Calu3 (cell line): ENCODE data around the gene ATG7. TPM values are rescaled to one million over a fixed set of nuclear protein-coding genes. Genes with fewer than 3 reads are reported as not detected.

Source experiments
- BruUV-seq: library from RNA; stranded (reverse); fragments of 400-500 nt; replicated peaks from 2 replicates; lab custom pipeline; 2021; lab: Mats Ljungman, UMichigan
- CTCF ChIA-PET: fragments of 300-600 bp; sonication (Branson Sonifier 250); formaldehyde crosslinking; loops from one replicate; lab custom pipeline; 2022; ENCODE audit warnings: antibody characterized with exemption; lab: Charles Lee
- DNase-seq: peaks from one replicate; pipeline ENCODE4 v3.0.0; 2022
- H3K27ac Mint-ChIP-seq: one replicate; pipeline ENCODE4 v1.8.0; 2022; ENCODE audit warnings: mixed read lengths; ENCODE audit not compliant: unreplicated experiment
- H3K27me3 Mint-ChIP-seq: one replicate; pipeline ENCODE4 v1.8.0; 2022; ENCODE audit warnings: mixed read lengths; ENCODE audit not compliant: unreplicated experiment
- H3K36me3 Mint-ChIP-seq: one replicate; pipeline ENCODE4 v1.8.0; 2022; ENCODE audit warnings: mild to moderate bottlenecking, moderate library complexity, mixed read lengths; ENCODE audit not compliant: insufficient read depth, unreplicated experiment
- H3K4me1 Mint-ChIP-seq: one replicate; pipeline ENCODE4 v1.8.0; 2022; ENCODE audit warnings: mild to moderate bottlenecking, low read depth, mixed read lengths; ENCODE audit not compliant: unreplicated experiment
- H3K4me3 Mint-ChIP-seq: one replicate; pipeline ENCODE4 v1.8.0; 2022; ENCODE audit warnings: mild to moderate bottlenecking, low read depth, moderate library complexity, mixed read lengths; ENCODE audit not compliant: unreplicated experiment
- H3K9me3 Mint-ChIP-seq: one replicate; pipeline ENCODE4 v1.8.0; 2022; ENCODE audit warnings: low read depth, mixed read lengths; ENCODE audit not compliant: unreplicated experiment
- intact Hi-C: fragments of 100-400 bp; cut with micrococcal nuclease; formaldehyde crosslinking; loops from one replicate; pipeline ENCODE4 v1.10.0; 2022; ENCODE audit not compliant: unreplicated experiment
- total RNA-seq: library from RNA; stranded (reverse); gene quantifications from 2 replicates; pipeline ENCODE4 v1.2.3, GENCODE V29; 2022
- TF ChIP-seq, protein P1 (sequence below): fragments of 200-600 bp; IDR thresholded peaks from one replicate; pipeline ENCODE4 v1.8.0; 2022; ENCODE audit warnings: antibody characterized with exemption; ENCODE audit not compliant: unreplicated experiment

Gene ATG7
- total RNA-seq, 1 experiment from 2014 or later = 37.3 TPM

DNA sequence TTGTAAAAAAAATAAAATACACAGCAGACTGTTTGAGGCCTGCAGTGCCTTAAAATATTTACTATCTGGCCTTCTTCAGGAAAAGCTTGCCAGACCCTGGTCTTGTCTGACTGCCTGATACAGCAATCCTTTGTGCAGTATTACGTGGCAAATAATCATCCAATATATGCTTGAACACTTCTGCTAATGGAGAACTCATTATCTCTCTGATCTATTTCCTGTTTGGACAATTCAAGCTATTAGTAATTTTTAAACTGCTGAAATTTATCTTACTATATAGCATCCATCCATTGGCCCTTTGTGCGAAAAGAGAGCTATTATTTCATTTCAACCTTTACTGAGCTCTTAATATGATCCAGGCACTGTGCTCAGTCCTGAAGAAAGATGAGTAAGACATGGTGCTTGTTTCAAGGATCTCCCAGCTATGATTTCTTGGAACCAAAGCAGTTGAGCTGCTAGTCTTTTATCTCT lies 15.9 kb downstream of the ATG7 start:
- no peak overlapping the region for H3K4me3 Mint-ChIP-seq
- CTCF ChIA-PET = interaction anchor here (0.9 to 2.4 kb wide), 5 partner anchors 9 to 52 kb away, joined by 3 to 8 read pairs (median 3); partner anchors contain the start of gene ATG7
- peaks cover 53% of the 10 kb centered on the region for H3K4me1 Mint-ChIP-seq
- intact Hi-C loops = loop anchor here (2.0 kb wide), 1 partner anchor 51 kb away; no protein-coding TSS in a partner anchor
- H3K9me3 Mint-ChIP-seq = no peaks in the 10 kb centered on the region
- H3K27me3 Mint-ChIP-seq = no peaks in the 10 kb centered on the region
- no peak for DNase-seq
- TF ChIP-seq, protein P1, sequence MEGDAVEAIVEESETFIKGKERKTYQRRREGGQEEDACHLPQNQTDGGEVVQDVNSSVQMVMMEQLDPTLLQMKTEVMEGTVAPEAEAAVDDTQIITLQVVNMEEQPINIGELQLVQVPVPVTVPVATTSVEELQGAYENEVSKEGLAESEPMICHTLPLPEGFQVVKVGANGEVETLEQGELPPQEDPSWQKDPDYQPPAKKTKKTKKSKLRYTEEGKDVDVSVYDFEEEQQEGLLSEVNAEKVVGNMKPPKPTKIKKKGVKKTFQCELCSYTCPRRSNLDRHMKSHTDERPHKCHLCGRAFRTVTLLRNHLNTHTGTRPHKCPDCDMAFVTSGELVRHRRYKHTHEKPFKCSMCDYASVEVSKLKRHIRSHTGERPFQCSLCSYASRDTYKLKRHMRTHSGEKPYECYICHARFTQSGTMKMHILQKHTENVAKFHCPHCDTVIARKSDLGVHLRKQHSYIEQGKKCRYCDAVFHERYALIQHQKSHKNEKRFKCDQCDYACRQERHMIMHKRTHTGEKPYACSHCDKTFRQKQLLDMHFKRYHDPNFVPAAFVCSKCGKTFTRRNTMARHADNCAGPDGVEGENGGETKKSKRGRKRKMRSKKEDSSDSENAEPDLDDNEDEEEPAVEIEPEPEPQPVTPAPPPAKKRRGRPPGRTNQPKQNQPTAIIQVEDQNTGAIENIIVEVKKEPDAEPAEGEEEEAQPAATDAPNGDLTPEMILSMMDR = no peak
- BruUV-seq = no TSS peak
- peak overlapping the region; percentile 75 for H3K27ac Mint-ChIP-seq
- H3K36me3 Mint-ChIP-seq = peaks cover 12% of the 10 kb centered on the region

DNA sequence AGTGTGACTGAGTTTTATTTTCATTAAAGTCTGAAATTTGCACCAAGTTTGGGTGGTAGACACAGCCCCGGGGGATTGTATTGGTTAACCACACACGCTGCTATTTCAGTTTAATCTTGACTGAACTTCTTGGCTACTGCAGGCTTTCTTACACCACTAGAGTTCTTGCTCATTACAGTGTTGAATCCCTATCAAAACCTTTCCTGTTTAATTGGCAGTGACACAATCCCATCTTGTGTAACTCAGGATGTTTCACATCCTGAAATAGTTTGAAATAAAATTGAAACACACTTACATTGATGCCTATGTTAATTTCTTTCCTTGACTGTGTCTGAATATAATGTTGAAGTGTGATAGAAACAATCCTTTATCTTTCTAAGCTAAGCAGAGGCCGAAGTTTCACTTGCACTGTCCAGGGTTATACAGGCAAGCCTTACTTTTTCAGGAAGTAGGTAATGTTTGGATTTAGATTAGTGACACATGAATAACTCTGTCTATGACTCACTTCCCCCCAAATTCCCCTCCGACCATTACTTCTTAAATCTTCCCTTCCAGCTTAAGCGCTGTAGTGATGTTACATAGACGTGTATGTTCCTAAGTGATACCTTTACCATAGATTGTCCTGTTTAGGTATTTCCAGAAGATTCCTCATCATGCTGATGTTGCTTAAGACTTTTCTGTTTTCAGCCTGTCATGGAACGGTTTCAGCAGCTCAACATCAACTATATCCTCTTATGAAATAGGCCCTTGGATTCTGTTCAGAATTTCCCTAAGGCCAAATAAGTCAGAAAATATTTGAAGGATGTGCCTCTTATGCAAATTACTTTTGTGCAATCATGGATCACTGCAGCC lies 16.8 kb downstream of the ATG7 start:
- peak overlapping the region; percentile 75 for H3K27ac Mint-ChIP-seq
- H3K27me3 Mint-ChIP-seq = no peaks in the 10 kb centered on the region
- peaks cover 53% of the 10 kb centered on the region for H3K4me1 Mint-ChIP-seq
- CTCF ChIA-PET = interaction anchor here (0.6 to 2.4 kb wide), 5 partner anchors 17 to 116 kb away, joined by 3 to 8 read pairs (median 4); partner anchors contain the start of gene ATG7
- DNase-seq = peak; percentile 9
- TSS peak; percentile 96 for BruUV-seq
- H3K9me3 Mint-ChIP-seq = no peaks in the 10 kb centered on the region
- peak overlapping the region; percentile 8 for H3K4me3 Mint-ChIP-seq
- intact Hi-C loops = loop anchor here (2.0 kb wide), 1 partner anchor 52 kb away; no protein-coding TSS in a partner anchor
- peaks cover 12% of the 10 kb centered on the region for H3K36me3 Mint-ChIP-seq
- TF ChIP-seq, protein P1 = no peak

DNA sequence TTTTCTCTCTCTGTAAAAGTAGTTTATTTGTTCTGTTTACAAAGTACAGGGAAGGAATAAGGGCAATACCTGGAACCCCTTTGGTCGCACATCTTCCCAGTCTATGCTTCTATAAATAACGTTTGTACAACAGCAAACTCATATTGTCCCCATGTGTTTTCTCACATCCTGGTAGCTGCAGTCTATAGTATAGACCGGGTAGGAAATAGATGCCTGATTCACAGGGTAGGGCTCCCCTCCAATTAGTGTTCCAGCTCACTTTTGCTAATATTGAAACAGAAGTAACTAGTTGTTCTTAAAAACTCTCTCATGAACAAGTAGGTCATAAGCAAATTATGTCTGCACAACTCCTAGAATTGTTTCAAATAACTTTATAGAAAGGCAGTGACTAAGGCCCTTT lies 17.7 kb downstream of the ATG7 start:
- TF ChIP-seq, protein P1 = no peak
- peaks cover 53% of the 10 kb centered on the region for H3K4me1 Mint-ChIP-seq
- H3K9me3 Mint-ChIP-seq = no peaks in the 10 kb centered on the region
- DNase-seq = no peak
- CTCF ChIA-PET = interaction anchor here (1.5 to 1.6 kb wide), 2 partner anchors 18 to 42 kb away, joined by 3 to 8 read pairs; partner anchors contain the start of gene ATG7
- no peak overlapping the region for H3K4me3 Mint-ChIP-seq
- intact Hi-C loops = loop anchor here (2.0 kb wide), 1 partner anchor 53 kb away; no protein-coding TSS in a partner anchor
- BruUV-seq = no TSS peak
- peak overlapping the region; percentile 75 for H3K27ac Mint-ChIP-seq
- no peaks in the 10 kb centered on the region for H3K27me3 Mint-ChIP-seq
- peaks cover 12% of the 10 kb centered on the region for H3K36me3 Mint-ChIP-seq

DNA sequence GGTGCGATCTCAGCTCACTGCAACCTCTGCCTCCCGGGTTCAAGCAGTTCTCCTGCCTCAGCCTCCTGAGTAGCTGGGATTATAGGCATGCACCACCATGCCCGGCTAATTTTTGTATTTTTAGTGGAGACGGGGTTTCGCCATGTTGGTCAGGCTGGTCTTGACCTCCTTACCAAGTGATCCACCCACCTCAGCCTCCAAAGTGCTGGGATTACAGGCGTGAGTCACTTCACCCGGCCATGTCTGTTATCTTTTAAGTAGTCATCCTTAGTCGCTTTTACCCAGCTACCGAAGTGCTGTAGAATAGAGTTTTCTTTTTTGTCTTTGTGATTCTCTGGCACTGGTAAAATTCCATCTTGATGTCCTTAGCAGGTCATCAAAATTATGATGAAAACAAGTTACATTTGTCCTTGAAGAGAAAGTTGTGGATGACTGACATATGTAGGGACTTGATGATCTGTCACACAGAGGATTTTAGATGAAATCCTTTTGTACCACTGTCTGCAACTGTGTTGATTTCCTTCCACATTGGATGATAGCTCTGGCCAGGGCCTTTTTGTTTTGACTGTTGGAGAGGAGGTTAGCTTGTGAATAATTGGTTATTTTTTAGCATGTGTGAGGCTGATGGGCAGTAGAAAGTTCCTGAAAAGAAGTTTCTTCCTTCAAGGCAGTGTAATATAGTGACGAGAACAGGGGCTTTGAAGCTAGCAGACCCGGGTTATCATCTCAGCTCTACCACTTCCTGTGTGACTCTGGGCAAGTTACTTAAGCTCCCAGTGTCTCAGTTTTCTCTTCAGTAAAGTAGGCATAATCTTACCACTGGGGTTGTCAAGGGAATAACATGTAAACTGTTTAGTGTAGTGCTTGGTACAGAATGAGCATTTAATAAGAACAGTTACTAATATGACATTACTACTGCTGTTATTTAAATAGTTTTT lies 18.8 kb downstream of the ATG7 start:
- TF ChIP-seq, protein P1 = no peak
- CTCF ChIA-PET = no interaction called here
- no peak for DNase-seq
- no peaks in the 10 kb centered on the region for H3K9me3 Mint-ChIP-seq
- BruUV-seq = no TSS peak
- H3K4me3 Mint-ChIP-seq = no peak overlapping the region
- peaks cover 12% of the 10 kb centered on the region for H3K36me3 Mint-ChIP-seq
- intact Hi-C loops = no loop called here
- peak overlapping the region; percentile 75 for H3K27ac Mint-ChIP-seq
- peaks cover 53% of the 10 kb centered on the region for H3K4me1 Mint-ChIP-seq
- no peaks in the 10 kb centered on the region for H3K27me3 Mint-ChIP-seq
